HG03354 (cell line): ENCODE measurements around the gene DUSP6.

Experiments used
- ATAC-seq: cut with Tn5 transposase; IDR thresholded peaks from one replicate; pipeline ENCODE4 v1.9.1; 2021; ENCODE audit warnings: mild to moderate bottlenecking; ENCODE audit not compliant: unreplicated experiment, poor library complexity, severe bottlenecking

DUSP6 gene, protein sequence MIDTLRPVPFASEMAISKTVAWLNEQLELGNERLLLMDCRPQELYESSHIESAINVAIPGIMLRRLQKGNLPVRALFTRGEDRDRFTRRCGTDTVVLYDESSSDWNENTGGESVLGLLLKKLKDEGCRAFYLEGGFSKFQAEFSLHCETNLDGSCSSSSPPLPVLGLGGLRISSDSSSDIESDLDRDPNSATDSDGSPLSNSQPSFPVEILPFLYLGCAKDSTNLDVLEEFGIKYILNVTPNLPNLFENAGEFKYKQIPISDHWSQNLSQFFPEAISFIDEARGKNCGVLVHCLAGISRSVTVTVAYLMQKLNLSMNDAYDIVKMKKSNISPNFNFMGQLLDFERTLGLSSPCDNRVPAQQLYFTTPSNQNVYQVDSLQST

DNA sequence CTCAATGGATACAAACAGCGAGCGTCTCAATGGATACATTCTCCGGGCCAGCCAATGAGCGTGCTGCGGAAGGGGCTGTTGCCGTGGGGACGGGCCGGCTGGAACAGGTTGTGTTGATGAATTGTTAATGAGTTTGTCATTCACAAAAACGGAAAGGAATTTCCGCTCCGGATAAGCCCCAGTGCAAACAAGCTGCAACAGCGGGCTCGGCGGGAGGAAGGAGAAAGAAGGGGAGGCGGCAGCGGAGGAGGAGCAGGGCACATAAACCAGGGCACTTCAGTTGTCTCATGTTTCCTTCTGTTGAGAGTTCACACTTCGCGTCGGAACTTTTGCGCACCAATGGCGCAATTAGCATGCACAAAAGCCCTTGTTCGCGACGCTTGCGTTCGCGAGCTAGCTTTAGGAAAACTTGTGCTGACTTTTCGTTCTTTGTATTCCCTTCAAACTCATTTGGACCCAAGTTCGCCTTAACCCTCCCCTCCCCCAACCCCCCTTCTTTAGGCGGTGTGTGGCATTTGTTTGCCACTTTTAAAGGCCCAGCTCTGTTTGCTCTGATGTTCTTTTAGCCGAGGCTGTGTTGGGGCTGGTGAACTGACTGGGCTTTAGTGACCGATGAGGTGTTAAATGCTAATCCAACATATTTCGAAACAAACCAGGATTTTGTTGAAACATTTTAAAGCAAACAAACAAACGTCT is at the start of gene DUSP6:
Gene DUSP6 (minus strand): TSS at position 10 of the 696 bp plus-strand sequence. CDS start 462 bp downstream, outside the sequence.
- peak; percentile 61 for ATAC-seq

DNA sequence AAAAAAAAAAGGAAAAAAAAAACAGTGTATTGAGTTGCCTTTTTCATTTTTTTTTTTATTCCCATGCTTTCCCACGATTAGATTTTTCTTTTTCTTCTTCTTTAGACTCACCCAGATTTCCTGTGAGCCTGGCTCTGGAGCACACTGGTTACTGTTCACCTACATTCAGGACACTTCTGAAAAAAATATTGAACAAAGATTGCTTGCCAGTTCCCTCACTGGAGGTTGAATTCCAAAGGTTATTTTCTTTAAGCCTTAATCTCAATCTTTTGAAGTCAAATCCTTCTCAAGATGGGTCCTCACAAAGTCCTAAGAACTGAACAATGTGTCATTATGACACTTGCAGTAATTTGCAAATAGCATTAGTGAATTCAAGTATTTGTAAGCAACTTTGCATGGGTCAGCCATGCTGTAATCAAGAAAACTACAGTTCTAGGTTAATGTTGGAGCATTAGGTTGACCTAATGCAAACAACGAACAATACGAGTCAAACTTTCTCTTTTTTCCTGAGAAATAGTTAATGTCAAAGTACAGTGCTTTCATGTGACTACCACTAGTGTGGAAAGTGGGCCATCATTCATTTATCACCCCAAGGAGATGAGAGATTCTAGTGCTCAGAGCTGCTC is 49.2 kb upstream of the DUSP6 start:
- ATAC-seq: no peak

DNA sequence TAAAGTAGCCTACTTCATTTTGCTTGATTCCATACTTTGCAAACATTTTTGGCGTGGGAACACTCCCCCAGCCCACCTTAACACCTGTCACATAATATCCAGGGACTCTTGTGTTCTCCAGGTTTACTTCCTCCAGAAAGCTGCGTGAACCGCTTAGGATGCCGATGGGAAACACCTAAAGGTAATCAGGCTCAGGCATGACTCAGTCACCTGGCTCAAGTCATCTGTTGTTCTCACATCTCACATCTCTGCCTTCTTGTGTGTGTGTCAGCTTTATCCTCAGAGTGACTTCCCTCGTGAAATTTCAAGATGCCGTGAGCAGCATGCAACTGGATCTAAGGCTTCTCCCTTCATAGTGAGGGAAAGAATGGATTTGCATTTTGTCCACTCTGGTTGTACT is 48.1 kb upstream of the DUSP6 start:
- ATAC-seq: no peak

DNA sequence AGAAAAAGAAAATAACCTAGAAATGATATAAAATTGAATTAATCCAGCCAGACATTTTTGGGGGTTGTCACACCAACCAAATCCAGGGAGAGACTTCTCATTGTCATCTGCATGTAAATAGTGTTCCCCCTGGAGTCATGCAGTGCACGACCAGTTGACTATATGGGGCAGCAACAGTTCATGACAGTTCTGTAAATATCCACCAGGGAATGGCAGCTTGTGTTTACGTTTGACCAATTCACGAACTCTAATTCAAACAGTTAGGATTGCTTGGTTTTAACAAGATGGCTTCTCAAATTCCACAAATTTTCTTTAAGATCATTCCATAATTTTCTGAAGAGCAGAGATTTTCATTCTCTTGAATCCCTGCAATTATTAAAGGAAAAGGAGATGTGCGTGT is 43.4 kb upstream of the DUSP6 start:
- ATAC-seq: no peak

DNA sequence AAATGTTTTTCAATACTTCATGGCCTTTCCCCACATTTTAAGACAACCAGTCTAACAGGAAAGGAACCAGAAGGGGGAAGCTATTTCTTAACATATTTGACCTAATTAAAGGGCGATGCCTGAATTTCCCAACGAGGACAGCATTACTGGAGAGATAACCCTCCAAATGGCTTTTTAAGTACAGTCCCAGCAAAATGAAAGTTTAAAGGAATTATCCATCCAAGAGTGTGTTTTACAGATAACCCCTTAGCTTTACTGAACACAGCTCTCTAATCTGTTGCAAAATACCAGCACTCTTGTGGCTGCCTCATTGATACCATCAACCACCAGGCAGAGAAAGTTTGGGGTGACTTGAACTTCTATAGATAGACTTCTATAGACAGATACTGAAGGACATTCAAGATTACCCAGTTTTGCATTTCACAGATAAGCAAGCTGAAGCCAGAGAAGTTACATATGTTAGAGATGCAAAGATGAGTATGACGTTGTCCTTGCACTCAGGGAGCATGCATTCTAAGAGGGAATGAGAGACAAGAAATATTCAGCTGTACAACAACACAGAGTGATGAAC is 41.3 kb upstream of the DUSP6 start:
- no peak for ATAC-seq

DNA sequence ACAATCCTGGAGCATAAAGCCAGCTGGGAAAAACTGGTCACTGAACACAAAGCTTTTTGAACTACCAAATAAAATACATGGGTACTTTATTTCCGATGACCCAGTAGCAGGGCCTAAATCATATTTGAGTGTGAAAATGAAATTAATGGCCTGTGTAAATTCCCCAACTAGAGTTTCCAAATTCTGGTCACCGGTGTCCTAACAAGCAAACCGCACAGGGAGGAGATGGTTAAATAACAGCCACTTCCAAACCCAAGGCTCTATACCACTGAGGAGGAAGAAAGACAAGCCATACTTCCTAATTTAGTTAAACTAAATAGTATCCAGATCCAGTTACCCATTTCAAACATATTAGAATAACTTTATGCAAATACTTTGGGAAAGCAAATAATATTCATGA is 40.1 kb upstream of the DUSP6 start:
- no peak for ATAC-seq

DNA sequence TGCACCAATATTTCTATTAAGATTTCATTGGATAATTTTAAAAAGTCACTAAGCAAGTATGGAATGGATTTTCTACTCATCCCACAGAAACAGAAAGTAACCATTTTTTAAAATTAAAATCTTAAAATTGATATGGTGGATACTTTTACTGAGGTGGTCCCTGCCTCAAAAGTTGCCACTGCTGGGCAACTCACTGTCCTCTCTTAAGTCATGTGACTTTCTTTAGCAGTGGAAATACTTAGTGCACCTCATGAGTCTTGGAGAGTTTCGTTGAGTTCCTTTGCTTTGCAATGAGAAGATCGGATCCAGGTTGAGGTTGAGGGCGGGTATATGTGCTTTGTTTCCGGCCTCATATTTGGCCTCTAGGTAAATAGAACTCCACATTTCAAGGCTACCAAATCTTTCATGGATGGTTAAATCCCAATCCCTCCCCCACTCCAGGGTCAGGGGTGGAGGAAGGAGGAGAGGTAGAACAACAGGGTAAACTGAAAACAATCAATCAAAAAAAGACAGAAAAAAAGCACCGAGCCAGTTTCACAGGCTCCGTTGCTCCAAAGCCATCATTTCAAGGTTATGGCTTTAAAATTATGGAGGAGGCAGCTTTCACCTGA is 39.5 kb upstream of the DUSP6 start:
- no peak for ATAC-seq

DNA sequence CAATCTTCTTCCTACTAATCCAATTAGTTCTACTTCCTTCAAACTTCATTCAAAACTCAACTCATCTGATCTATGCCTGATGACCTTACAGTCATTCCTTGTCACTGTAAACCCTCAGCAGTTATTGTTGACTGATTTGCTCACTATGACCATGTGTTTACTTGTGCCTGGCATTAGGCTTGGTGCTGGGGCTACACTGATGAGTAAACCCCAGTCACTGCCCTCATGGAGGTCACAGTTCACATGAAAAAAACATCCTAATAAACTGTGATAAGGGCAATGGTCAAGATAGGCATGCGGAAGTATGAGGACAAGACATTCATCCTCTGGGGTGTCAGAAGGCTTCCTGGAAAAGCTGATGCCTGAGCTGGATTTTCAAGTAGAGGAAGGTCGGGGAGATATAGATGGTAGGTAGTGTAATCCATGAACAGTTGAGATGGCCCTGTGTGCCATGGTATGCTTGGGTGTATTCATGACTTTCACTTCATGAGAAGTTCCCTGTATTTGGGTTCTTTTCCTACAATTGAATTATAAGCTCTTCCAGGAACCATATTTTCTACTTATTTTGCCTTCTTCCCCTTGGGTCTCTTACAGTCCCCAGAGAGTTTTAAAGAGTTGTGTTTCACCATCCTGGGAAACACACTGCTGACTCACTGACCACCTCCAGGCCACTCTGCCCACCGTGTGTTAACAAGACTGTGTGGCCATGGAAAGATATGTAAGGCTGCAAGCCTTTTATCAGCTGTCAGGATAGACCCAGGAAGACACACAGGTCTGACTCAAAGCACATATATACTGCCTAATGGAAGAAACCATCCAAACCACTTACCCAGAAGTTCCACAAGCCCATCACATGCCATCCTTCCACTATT is 38.7 kb upstream of the DUSP6 start:
- ATAC-seq: no peak

DNA sequence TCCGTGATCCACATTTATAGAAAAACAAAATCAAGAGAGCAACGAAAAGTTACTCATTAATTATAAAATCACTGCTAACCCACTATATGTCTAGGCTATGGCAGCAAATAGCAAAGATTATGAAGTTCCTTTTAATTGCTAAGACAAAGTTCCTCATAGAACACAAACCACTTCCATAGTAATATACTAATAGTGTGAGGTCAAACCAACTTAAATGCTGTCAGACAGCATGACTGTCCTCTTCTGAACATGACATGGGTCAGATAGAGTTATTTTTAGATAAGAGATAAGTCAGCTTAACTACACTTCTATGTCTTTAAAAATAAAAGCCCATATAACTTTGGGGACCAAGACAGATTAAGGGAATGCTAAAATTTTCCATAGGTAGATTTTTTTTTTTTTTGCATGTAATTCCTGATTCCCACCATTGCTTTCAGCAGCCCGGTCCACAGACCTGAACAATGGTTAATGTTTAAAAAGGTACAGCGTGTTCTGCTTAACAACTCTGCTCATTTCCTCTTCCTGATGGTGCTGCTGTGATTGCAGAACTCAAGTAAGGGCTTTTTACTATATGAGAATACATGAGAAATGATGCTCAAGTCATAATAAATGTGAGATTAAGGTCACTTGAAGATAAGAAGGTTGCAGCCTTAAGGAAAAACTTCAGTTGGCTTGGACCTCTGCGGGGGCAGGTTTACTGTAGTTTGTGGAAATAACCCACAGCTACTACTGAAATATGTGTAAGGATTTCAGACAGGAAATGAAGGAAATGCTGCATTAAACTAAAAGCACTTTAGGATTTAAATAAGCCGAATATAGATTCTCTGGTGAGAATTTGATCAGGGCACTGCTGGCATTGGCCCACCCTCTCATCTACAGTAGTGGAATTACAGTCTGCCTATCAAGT is 37.7 kb upstream of the DUSP6 start:
- ATAC-seq: peak; percentile 93

DNA sequence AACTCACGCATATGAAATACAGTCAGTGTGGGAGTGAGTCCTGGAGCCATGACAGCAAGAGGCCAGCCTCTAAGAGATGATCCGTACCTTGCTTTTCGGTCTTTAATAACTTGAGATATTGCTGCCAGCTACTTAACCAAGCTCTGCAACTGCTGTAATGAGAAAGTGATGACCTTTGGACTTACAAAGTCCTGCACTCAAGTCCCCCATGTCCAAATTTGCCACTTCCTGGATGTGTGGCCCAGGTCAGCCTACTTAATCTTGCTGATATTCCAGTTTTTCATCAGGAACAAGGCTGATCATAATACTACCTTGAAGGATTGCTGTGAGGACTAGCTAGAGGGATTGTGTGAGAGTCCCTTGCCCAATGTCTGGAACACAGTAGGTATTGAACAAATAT is 33.8 kb upstream of the DUSP6 start:
- ATAC-seq: no peak

DNA sequence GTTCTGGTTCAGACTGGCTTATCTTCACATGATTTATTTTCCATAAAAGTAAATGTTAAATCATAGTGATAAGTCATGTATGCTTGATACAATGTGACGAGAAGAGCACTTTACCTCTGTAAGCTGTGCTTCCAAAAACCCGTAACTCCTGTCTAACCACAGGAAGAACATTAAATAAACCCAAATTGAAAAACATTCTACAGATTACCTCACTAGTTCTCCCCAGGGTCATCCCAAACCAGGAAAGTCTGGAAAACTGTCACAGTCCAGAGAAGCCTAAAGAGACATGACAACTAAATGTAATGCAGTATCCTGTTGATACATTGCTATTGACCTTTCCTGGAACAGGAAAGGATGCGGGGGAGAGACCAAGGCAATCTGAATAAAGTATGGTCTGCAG is 32.5 kb upstream of the DUSP6 start:
- no peak for ATAC-seq

DNA sequence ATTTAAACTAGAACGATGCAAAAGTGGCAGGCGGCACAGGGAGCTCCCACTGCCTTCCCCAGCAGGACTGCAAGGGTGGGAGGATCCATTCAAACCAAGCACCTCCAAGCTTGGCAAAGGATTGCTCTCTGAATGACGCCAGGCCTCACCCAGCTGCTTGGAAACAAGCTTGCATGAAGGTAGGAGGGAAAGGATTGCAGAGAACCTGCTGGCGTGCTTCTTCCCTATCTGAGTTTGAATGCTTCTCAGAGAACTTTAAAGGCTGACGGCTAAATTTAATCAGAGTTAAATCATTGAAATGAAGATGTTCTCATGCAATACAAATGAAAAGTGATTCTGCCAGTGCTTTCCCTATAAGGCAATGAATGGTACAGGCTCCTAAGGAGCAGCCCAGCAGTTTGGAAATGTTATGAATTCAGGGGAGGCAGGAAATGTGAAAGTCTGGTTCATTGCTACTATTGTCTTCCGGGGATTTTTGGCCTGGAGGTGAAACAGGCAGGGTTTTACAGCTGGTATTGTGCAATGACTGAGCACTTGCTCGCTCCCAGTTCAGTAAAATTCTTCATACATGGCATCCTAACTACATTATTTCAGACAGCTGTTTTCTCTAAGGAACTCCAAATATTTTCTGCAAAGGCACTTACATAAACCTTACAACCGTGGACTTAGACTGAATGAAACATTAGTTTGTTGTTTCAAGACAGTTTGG is 31.9 kb upstream of the DUSP6 start:
- ATAC-seq: no peak

DNA sequence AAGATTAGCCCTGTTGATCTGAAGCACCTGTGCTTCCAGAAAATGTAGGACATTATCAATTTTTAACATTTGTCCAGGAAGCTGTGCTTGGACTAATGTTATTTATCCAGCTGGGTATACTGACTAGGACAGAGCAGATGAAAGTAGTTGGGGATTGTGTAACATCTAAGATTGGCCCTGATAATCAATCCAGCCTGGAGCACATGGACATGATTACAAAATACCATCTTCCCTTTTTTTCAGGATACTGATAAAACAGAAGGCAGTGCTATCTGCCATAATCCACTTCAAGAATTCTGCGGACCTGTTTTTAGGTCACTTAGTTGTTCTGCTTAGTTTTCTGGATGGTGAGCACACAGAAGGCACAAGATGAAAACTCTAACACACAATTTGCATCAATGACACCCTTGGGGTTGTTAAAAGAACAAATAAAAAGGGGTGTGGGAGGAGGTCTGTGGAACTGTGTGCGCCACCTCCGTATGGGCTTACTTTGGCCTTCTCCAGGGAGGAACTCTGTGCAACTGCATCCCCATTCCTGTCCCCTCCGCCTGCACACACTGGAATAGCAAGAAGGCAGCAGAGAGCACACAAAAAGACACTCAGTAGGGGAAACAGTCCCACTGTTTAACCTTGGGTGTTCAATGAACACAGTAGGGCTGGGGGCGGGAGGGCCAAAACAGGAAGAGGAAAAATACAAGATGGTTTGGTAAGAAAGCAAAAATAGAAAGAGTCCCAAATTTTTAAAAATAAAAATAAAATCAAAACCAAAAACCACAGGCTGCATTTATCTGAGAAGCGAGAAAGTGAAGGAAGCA is 31.1 kb upstream of the DUSP6 start:
- ATAC-seq: no peak

DNA sequence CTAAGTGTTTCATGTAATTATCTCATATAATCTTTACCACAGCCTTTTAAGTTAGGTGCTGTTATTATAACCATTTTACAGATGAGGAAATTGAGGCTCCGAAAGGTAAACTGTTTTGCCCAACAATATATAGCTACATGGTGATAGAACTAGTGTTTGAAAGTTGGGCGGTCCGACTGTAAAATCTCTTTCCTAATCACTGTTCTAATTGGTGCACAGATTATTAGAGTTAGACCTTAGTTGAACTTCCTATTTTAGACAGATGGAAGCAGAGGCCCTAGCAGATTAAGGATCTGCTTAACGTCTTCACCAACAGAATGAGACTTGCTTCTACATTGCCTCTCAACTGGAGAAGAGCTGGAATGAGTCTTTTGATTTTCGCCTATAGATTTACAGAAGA is 30.0 kb upstream of the DUSP6 start:
- ATAC-seq: no peak

DNA sequence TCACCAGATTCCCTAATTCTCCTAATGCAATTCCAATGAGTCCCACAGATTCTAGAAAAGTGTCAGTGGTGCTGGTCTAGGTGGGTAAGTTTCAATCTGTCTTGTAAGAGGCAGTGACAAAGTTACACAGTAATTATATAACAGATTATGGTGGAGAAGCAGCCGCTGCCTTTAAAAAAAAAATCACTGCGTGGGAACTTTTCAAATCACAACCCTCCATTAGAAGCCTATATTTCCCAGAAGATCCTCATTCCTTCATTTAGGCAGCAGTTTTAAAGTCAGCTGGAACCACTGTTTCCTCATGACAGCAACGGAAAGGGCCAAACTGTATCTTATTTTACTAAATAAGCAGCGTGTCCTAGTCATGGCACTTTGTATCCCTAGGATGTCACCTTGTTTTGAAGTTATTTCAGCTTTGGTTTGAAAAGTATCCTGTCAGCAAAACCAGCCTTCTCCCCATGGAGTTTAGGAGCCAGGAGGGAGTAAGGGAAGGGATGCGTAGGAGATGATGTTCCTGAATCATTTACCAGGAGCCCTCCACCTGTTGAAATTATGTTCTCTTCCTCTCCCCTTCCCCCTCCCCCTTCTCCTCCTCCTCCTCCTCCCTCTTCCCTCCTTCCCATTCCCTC is 27.7 kb upstream of the DUSP6 start:
- ATAC-seq: no peak

DNA sequence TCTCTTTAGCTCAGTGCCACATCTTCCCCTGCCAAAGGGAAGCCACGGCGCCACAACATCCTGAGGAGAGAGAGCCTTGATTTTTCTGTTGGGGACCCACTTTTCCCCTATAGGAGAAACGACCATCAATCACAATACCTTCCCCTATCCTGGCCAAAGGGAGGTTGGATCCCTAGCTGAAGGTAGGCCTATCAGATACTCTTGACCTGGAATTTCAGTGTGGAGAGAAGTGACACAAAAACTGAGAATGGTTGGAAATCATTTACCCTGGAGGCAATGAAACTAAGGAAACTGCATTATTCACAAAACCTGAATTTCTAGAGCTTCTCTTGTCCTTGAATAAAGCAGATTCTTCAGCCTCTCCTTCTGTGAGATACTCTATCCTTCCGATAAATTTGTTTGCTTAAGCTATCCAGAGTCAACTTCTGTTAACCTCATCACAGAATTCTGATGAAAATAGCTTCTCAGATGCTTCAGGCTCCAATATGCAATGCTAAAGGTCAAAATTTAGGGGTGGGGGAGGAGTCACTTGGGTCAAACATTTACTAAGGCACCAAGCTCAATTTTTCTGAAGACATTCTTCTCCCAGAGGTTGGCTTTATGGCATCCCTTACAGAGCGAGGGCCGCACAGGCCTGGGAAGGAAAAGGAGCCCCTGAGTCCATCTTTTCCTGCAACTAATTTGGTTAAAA is 27.0 kb upstream of the DUSP6 start:
- no peak for ATAC-seq
